GM10847 (cell line): Measurements from ENCODE around the gene COX8C.

ENCODE experiments used
- POLR2A ChIP-seq: IDR thresholded peaks from 2 replicates; pipeline ENCODE4 v1.6.1; 2011; ENCODE audit not compliant: insufficient read length; ENCODE audit errors: extremely low read depth

The COX8C gene

DNA sequence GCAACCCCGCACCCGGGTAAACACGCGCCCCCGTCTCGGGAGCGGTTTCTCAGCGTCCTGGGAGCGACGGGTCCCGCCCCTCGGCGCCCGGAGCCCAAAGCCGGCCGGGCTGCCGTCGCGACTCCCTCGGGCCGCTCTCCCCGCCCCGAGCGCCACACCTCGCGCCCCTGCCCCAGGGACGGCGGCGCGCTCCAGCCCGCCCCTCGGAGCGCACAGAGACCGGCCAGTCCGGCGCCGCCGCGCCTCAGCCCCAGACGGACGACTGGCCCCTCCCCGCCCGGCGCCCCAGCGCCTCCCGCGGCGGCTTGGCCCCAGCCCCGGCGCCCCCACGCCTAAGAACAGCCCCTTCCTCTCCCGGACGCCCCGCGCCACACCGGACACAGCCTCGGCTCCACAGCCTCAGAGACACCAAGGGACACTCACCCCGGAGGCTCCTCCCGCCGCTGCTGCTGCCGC lies 14.6 kb upstream of the COX8C start:
- TF ChIP-seq POLR2A = no peak

DNA sequence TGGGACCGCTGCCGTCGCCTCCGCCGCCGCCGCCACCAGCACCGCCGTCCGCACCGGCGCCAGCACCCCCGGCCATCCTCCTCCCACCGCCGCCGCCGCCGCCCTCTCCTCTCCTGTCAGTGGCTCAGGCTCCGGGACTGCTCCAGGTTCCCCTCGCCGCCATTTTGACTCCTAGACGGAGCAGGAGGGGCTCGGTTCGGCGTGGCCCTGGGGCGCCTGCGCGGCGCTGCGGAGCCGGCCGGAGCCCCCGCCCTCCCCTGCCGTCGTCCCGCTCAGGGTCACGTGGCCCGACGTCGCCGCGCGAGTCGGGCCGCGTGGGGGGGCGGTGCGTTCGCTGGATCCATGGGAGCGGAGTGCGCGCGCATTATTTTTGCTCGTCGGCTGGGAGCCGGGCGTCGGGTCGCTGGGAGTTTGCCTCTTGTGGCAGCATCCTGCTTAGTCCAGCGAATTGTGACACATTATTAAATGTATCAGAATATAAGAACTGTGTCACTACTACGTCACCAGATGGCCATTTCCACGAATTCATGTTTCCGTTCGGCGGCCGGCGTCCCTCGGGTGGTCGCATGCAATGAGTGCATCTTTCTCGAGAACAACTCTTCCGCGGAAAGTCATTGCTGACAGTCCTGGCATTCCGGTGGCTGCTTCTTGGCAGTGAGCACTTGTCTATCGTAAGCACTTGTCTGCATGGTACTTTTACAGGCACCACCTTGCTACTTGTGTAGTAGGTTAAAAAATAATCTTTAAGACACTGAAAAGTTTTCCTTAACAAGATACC lies 13.9 kb upstream of the COX8C start, which contains the start of gene BTBD7:
BTBD7 (minus strand) TSS at position 184 of the 778 bp plus-strand sequence. CDS start 36,985 bp downstream, outside the sequence.
- TF ChIP-seq POLR2A = peak; percentile 90

DNA sequence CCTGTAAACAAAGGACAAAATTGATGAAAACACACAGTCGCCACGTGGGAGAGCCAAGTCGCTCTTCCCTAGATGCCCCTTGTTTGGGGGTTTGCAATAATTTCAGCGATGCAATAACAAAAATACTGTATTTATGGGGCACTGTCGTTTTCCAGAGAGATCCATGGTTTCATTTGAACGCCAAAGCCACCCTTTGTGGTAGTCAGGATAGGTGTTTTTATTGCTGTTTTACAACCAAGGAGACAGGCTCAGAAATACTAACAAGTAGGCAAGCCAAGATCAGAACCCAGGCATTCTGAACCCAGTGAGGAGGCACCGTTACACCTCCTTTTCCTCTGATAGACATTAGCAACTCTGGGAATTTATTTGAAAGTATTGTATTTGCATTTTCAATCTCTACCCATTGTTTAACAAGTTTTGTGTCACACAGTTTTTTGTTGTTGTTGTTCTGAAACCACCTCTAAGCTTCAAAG lies 13.3 kb upstream of the COX8C start:
- no peak for TF ChIP-seq POLR2A

DNA sequence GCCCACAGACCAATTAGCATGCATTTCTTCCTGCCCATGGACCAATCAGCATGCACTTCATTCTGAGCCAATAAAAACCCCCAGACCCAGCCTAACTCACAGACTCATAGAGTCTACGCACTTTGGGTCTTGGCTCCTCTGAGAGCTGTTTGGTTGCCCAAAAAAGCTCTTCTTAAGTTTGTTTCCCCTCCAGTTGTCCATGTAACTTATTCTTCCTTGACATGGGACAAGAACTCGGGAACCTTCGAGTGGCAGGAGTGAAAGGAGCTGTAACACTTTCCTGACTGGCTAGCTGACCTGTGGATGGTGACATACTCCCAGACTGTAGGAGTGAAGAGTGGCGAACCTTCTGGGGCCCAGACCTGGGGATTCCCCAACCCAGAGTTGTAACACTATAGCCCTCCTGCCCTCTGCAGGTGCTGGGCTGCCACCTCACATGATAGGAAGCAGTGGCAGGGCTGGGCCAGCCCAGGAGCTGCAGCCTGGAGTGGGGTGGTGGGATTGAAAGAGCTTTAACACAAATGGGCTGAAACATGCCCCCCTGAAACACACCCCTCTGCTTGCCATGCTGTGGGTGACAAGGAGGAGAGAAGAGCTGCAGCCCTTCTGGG lies 9.7 kb upstream of the COX8C start:
- no peak for TF ChIP-seq POLR2A

DNA sequence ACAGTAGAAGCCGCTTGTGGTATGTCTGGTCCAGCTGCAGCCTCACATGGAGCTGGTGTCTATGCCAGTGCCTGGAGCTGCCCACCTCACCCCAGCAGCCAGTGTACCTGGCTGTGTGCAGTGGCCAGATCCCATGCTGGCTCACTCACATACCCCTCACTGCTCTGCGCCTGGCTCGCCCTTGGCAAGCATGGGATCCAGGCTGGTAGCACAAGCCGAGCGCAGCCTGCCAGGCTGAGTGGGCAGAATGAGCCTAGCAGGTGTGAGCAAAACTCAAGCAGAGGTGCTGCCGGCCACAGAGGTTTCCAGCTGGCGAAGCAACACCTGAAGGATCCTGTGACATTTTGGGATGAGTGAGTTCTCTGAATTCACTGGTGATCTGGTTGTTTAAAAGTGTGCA lies 9.1 kb upstream of the COX8C start:
- no peak for TF ChIP-seq POLR2A

DNA sequence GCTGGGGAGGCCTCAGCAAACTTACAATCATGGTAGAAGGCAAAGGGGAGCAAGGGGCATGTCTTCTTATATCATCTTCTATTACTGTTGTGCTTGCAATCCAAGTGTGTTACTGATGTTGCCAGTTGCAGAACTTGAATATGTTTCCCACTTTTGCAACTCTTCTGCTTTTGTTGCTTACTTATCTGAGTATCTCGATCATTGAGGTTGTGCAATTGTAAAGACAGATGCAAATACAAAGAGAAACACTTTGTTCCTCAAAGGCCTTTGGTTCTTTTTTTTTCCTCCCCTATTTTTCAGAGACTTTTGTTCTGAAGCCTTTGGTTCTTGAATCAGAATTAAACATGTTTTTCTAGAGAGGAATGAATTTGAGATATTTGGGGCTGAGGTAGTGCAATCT lies 3.7 kb upstream of the COX8C start:
- TF ChIP-seq POLR2A = no peak

DNA sequence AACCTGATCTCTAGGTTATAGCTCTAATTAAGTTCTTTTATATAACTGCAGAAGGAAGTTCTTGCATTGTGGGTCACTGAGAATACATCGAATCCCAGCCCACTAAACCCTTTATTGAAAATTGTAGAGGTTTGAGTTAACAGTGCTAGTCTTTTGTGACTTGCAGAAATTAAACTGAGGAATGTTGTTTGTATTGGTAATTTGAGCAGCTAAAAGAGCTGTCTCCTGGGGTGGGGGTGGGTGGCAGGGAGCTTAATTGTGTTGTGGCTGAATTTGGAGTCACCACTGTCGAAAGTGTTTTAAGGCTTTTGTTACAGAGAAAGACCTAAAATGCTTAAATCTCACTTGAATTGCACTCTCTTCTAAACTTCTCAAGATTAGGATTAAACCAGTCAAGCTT lies 3.2 kb upstream of the COX8C start:
- no peak for TF ChIP-seq POLR2A

DNA sequence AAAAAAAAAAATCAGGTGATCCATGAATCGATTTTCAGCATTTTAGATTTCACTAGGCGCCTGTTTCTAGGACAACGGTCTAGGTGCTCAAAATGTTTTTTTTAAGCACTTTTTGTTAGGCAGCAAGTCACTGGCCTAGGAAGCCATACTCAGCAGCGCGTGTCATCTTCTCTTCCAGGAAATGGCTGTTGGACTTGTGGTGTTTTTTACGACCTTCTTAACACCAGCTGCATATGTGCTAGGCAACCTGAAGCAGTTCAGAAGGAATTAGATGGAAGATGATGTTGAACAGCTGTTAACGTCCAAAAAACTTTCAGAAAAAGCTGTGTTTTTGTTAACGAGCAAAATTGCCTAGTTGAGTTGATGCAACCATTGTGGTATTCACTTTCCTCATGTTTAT lies 868 bp downstream of the COX8C start:
- no peak for TF ChIP-seq POLR2A

DNA sequence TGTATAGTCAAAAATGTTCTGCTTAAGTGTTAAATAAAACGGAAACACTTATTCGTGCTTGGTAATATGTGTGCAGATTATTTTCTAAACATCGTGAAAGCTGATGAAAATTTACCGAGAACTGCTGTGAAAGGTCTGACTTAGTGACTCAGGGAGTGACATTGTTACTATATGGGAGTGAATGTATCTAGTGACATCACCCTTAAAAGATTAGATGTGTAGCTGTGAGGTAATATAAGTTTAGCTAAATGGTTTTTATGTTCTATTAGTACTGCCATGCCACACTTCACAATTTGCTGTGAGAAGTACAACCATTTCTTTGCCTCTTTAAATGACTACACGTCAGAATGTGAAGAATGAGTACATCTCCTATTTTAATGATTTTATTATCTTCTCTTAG lies 1.3 kb downstream of the COX8C start:
- no peak for TF ChIP-seq POLR2A

DNA sequence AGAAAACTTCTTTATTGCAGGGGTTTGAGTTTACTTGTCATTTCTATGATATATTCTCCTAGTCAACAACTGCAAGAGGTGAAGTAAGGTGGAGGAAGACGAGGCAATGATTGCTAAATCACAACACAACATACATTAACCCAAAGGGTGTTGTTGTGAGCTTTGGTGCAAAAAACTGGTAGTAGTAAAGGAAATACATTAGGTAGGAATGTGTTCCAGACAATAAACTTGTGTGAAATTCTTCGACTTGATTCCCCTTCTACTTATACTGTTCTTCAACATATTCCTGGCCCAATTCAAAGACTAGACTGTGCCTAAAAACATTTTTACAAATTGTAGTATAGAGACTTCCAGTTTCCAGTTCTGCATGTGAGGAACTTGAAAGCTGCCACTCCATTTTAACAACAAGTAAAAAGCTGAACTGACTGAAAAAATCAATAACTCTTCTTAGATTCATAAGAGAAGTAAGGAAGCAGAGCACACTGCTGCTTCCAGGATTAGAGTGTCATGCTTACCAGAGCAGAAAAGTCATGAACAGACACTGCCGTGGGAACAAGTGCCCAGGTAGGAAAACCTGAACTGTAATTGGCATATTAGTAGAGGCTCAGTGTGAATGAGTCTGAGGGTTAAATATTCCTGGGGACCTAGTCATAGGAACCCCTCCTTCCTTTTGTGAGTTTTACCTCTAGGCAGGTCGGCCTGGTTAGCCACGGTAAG lies 22.2 kb downstream of the COX8C start:
- TF ChIP-seq POLR2A = no peak

DNA sequence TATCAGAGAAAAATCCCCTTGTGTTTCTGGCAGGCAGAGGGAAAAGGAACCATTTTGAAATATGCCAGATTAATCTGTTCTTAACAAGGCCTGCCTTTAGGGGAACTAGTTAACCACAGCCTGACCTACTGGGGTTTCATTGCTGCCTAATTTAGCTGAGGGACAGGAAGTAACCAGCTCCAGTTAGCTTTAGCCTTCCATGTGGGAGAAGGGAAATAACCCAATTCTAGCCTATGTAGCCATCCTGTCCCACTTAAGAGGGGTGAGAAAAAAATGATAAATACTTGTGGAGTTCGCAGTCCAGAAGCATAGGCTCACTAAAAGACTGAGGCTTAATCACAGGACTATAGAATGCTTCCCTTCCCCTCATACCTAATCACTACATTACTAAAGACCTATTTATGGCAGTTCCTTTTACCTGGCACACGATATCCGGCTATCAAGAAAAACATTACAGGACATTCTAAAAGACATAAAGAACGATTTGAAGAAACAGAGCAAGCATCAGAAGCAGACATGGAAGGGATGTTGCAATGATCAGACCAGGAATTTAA lies 22.8 kb downstream of the COX8C start:
- TF ChIP-seq POLR2A = no peak

DNA sequence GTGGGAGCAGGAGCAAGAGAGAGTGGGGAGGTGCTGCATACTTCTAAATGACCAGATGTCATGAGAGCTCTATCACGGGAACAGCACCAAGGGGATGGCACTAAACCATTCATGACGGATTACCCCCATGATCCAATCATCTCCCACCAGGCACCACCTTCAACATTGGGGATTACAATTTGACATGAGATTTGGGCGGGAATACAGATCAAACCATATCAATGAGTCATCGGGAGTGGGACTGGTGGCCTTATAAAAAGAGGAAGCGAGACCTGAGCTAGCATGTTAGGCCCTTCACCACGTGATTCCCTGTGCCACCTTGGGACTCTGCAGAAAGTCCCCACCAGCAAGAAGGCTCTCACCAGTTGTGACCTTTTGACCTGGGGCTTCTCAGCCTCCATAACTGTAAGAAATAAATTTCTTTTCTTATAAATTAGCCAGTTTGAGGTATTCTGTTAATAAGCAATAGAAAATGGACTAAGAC lies 28.7 kb downstream of the COX8C start:
- no peak for TF ChIP-seq POLR2A

DNA sequence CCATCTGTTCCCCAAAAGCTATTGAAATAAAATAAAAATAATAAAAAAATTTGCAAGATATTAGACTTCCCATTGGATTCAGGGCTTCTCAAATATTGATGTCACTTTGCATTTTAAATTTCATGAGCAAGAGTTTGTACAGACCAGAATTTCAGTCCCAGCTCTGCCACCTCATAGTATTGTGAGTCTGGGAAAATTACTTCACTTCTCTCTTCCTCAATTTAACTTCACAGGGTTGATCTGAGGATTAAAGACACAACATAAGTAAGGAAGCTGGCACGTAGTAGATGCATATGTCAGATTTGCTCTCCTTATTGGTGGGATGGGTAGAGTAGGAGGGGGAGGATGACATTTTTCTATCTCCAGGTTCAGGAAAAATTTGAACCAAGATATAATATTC lies 32.8 kb downstream of the COX8C start:
- TF ChIP-seq POLR2A = no peak

DNA sequence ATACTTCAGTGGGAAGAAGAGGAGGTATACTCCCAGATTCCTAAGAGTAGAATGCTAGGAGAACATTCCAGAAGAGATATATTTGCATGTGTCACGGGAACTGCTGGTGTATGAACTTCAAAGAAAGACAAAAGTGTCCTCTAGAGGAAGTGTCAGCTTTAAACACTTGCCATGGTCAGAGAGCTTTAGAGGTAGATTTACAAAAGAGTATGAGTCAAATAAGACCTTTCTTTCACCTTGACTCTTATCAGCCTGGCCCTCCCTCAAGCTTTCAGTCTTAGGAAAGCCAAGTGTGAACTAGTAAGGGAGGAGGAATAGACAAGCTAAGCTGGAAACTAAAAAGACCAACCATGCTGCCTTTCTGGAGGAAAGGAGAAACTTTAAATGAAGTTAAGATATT lies 34.7 kb downstream of the COX8C start:
- no peak for TF ChIP-seq POLR2A

DNA sequence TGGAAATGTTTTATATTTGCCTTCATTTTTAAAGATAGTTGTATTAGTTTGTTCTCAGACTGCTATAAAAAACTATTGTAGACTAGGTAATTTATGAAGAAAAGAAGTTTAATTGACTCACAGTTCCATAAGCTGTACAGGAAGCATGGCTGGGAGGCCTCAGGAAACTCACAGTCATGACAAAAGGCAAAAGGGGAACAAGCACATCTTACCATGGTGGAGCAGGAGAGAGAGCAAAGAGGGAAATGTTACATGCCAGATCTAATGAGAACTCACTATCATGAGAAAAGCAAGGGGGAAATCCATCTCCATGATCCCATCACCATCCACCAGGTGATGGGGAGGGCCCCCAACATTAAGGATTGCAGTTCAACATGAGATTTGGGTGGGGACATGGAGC lies 48.2 kb downstream of the COX8C start:
- no peak for TF ChIP-seq POLR2A
